ENCODE results near the gene SERPINA6. TPM values are rescaled to one million over a fixed set of nuclear protein-coding genes. Genes with fewer than 3 reads are reported as not detected.

SERPINA6 gene
- total RNA-seq, 1 donor from 2014 or later, result not detected

DNA sequence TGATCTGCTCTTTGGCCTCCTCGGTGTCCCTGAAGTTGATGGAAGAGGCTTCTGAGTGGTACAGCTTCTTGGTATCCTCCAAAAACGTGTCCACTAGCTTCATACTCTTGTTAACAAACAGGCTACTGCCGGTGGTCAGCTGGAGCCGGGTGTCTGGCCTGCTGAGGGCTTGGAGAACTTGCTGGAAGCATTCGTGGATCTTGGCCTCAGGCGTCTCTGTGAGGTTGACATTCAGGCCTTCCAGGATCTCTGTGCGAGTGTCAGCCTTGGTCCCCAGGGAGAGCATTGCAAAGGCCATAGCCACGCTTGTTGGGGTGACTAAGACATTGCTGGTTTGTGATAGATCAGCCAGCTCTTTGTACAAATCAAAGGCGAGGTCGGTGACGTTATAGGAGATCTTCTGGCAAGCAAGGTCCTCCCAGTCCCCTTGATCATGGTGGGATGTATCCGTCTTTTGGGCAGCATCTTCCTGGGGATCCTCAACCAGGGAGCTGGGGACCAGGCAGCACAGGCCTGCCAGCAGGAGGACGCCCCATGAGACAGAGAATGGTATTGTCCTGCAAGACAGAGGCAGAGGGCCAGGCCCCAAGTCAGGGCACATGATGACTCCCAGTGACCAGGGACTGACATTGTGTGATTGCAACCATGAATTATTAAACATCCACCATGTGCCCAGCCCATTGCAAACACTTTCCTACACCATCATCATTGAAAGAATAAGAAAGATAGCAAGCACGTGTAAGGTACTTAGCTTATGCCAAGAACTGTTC lies 43.2 kb upstream of the SERPINA6 start, which contains the start of gene SERPINA2:
Gene SERPINA2 (minus strand): TSS at position 553 of the 770 bp plus-strand sequence.
- no peaks in the 10 kb centered on the region for H3K9me3 ChIP-seq (ENCODE audit: insufficient read depth, low read depth, low read length)
- no peak for TF ChIP-seq EZH2 (IDR thresholded peaks at IDR 0.05; ENCODE audit: insufficient read depth, low read length)
- TF ChIP-seq, protein P1, sequence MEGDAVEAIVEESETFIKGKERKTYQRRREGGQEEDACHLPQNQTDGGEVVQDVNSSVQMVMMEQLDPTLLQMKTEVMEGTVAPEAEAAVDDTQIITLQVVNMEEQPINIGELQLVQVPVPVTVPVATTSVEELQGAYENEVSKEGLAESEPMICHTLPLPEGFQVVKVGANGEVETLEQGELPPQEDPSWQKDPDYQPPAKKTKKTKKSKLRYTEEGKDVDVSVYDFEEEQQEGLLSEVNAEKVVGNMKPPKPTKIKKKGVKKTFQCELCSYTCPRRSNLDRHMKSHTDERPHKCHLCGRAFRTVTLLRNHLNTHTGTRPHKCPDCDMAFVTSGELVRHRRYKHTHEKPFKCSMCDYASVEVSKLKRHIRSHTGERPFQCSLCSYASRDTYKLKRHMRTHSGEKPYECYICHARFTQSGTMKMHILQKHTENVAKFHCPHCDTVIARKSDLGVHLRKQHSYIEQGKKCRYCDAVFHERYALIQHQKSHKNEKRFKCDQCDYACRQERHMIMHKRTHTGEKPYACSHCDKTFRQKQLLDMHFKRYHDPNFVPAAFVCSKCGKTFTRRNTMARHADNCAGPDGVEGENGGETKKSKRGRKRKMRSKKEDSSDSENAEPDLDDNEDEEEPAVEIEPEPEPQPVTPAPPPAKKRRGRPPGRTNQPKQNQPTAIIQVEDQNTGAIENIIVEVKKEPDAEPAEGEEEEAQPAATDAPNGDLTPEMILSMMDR (IDR thresholded peaks at IDR 0.05; ENCODE audit: insufficient read depth, low read depth, low read length), result no peak
- H3K36me3 Mint-ChIP-seq (ENCODE audit: low read depth, unreplicated experiment), result no peaks in the 10 kb centered on the region
- H3K79me2 ChIP-seq (ENCODE audit: insufficient read depth, low read length), result no peaks in the 10 kb centered on the region
- H3K4me1 Mint-ChIP-seq (ENCODE audit: low read depth, unreplicated experiment), result peaks cover 5% of the 10 kb centered on the region
- peaks cover 16% of the 10 kb centered on the region for H3K27me3 Mint-ChIP-seq (ENCODE audit: low read depth, unreplicated experiment)
- DNase-seq (ENCODE audit: low read depth) (no peak), FAIRE-seq (no peak)
- no peak within 1 kb of the TSS for H3K4me3 Mint-ChIP-seq (ENCODE audit: unreplicated experiment)
- no peak within 1 kb of the TSS for H3K4me2 ChIP-seq (ENCODE audit: low read length)
- no peak within 1 kb of the TSS for H3K27ac Mint-ChIP-seq (ENCODE audit: unreplicated experiment)
- no peak within 1 kb of the TSS for H3K4me3 ChIP-seq (ENCODE audit: insufficient read depth, low read depth, low read length)
- no peaks in the 10 kb centered on the region for H3K9me3 Mint-ChIP-seq (ENCODE audit: unreplicated experiment)
- H4K20me1 ChIP-seq (ENCODE audit: insufficient read depth, low read length), result no peaks in the 10 kb centered on the region
- no peak within 1 kb of the TSS for H2AFZ ChIP-seq (ENCODE audit: low read depth, low read length)
- H3K4me1 ChIP-seq (ENCODE audit: insufficient read depth, low read length), result no peaks in the 10 kb centered on the region
- H3K27me3 ChIP-seq (ENCODE audit: insufficient read depth, low read length), result no peaks in the 10 kb centered on the region
- H3K27ac ChIP-seq (ENCODE audit: low read depth, low read length), result no peak within 1 kb of the TSS
- no peaks in the 10 kb centered on the region for H3K36me3 ChIP-seq (ENCODE audit: insufficient read depth, low read length)
- no peak within 1 kb of the TSS for H3K9ac ChIP-seq (ENCODE audit: low read length)

DNA sequence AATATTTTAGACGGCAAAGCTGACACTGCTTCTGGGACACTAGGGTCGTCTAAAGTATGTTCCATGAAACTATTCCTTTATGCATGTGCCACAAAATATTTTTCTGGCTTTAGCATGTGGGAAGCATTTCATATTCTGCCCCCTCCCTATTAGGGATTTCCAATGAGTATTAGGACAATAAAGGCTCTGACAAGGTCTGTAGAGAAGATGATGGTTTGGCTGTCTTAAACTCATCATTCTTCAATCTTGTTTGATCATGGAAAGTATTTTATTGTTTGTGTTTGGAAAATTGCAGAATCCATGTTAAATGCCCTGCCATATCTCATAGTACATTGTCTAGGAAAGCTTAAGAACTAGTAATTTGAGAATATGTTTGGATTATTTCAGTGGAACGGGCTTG lies 42.5 kb upstream of the SERPINA6 start:
- H3K27ac Mint-ChIP-seq (ENCODE audit: unreplicated experiment), result no peak overlapping the region
- Histone ChIP-seq H3K9me3 (ENCODE audit: insufficient read depth, low read depth, low read length) (no peaks in the 10 kb centered on the region), H3K9ac (ENCODE audit: low read length) (no peak overlapping the region), H4K20me1 (ENCODE audit: insufficient read depth, low read length) (no peaks in the 10 kb centered on the region), H3K4me1 (ENCODE audit: insufficient read depth, low read length) (no peaks in the 10 kb centered on the region), H3K36me3 (ENCODE audit: insufficient read depth, low read length) (no peaks in the 10 kb centered on the region), H3K79me2 (ENCODE audit: insufficient read depth, low read length) (no peaks in the 10 kb centered on the region), H3K4me2 (ENCODE audit: low read length) (no peak overlapping the region), H2AFZ (ENCODE audit: low read depth, low read length) (no peak overlapping the region), H3K4me3 (ENCODE audit: insufficient read depth, low read depth, low read length) (no peak overlapping the region), H3K27me3 (ENCODE audit: insufficient read depth, low read length) (no peaks in the 10 kb centered on the region), H3K27ac (ENCODE audit: low read depth, low read length) (no peak overlapping the region)
- peaks cover 16% of the 10 kb centered on the region for H3K27me3 Mint-ChIP-seq (ENCODE audit: low read depth, unreplicated experiment)
- DNase-seq (ENCODE audit: low read depth) (no peak), FAIRE-seq (no peak)
- H3K9me3 Mint-ChIP-seq (ENCODE audit: unreplicated experiment), result no peaks in the 10 kb centered on the region
- peaks cover 5% of the 10 kb centered on the region for H3K4me1 Mint-ChIP-seq (ENCODE audit: low read depth, unreplicated experiment)
- H3K4me3 Mint-ChIP-seq (ENCODE audit: unreplicated experiment), result no peak overlapping the region
- H3K36me3 Mint-ChIP-seq (ENCODE audit: low read depth, unreplicated experiment), result no peaks in the 10 kb centered on the region
- TF ChIP-seq EZH2 (IDR thresholded peaks at IDR 0.05; ENCODE audit: insufficient read depth, low read length), result no peak
- TF ChIP-seq, protein P1 (IDR thresholded peaks at IDR 0.05; ENCODE audit: insufficient read depth, low read depth, low read length), result no peak

DNA sequence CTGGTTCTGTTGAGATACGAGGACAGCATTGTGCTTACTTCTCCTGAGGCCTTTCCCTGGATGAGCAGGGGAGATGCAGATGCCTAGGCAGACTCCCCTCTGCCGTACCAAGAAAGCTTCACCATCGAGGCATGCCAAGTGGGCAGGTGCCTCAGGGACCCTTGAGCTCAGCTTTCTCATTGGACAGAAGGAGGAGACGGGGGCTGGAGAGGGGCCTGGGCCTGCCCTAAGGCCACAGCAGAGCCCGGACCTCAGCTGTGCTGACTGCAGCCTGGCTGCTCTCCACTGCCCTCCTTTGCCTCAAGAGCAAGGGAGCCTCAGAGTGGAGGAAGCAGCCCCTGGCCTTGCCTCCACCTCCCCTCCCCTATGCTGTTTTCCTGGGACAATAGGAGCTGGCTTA lies 41.8 kb upstream of the SERPINA6 start:
- Histone ChIP-seq H3K4me3 (ENCODE audit: insufficient read depth, low read depth, low read length) (no peak overlapping the region), H3K79me2 (ENCODE audit: insufficient read depth, low read length) (no peaks in the 10 kb centered on the region), H3K9me3 (ENCODE audit: insufficient read depth, low read depth, low read length) (no peaks in the 10 kb centered on the region), H3K4me2 (ENCODE audit: low read length) (no peak overlapping the region), H2AFZ (ENCODE audit: low read depth, low read length) (no peak overlapping the region), H3K27me3 (ENCODE audit: insufficient read depth, low read length) (no peaks in the 10 kb centered on the region), H3K4me1 (ENCODE audit: insufficient read depth, low read length) (no peaks in the 10 kb centered on the region), H3K36me3 (ENCODE audit: insufficient read depth, low read length) (no peaks in the 10 kb centered on the region), H3K9ac (ENCODE audit: low read length) (no peak overlapping the region), H4K20me1 (ENCODE audit: insufficient read depth, low read length) (no peaks in the 10 kb centered on the region), H3K27ac (ENCODE audit: low read depth, low read length) (no peak overlapping the region)
- Mint-ChIP-seq H3K4me1 (ENCODE audit: low read depth, unreplicated experiment) (peaks cover 5% of the 10 kb centered on the region), H3K9me3 (ENCODE audit: unreplicated experiment) (no peaks in the 10 kb centered on the region), H3K36me3 (ENCODE audit: low read depth, unreplicated experiment) (no peaks in the 10 kb centered on the region), H3K27ac (ENCODE audit: unreplicated experiment) (no peak overlapping the region), H3K4me3 (ENCODE audit: unreplicated experiment) (no peak overlapping the region), H3K27me3 (ENCODE audit: low read depth, unreplicated experiment) (peaks cover 16% of the 10 kb centered on the region)
- TF ChIP-seq, protein P1 (IDR thresholded peaks at IDR 0.05; ENCODE audit: insufficient read depth, low read depth, low read length), result no peak
- TF ChIP-seq EZH2 (IDR thresholded peaks at IDR 0.05; ENCODE audit: insufficient read depth, low read length), result no peak
- FAIRE-seq, result no peak
- DNase-seq (ENCODE audit: low read depth), result no peak

All from astrocyte (in vitro differentiated cells and primary cell).